Endothelial cell of umbilical vein (primary cell): ENCODE results near the gene GAR1. TPM values are rescaled to one million over a fixed set of nuclear protein-coding genes. Genes with fewer than 3 reads are reported as not detected.

Experiments used
- BruUV-seq: library from RNA; stranded (reverse); fragments of 400-500 nt; replicated peaks from 2 replicates; lab custom pipeline; 2021; lab: Mats Ljungman, UMichigan
- CTCF ChIA-PET: fragments of 300-600, 350-600 bp; sonication (Branson Sonifier 250); formaldehyde crosslinking; loops from one replicate; lab custom pipeline; 2021; ENCODE audit warnings: antibody characterized with exemption, inconsistent platforms; lab: Charles Lee
- POLR2A ChIA-PET: fragments of 300-600, 350-600 bp; sonication (Branson Sonifier 250); formaldehyde crosslinking; loops from one replicate; lab custom pipeline; 2021; ENCODE audit warnings: antibody characterized with exemption, inconsistent platforms; lab: Charles Lee
- DNase-seq: peaks from one replicate; pipeline ENCODE4 v3.0.0-alpha.2; 2011; ENCODE audit warnings: low read depth, low spot score
- FAIRE-seq: peaks from 2 replicates; lab custom pipeline; 2011; peaks lifted over from hg19 to GRCh38; lab: Jason Lieb, UNC
- H2AFZ ChIP-seq: 2 replicates; pipeline ENCODE4 v1.6.0; 2012; ENCODE audit warnings: low read depth, low read length, control low read depth, inconsistent platforms
- H3K27ac ChIP-seq: 2 replicates; pipeline ENCODE4 v1.5.1; 2011; ENCODE audit warnings: low read depth, mild to moderate bottlenecking, control low read depth, low read length, moderate library complexity; ENCODE audit not compliant: insufficient read depth
- H3K27me3 ChIP-seq, 2 experiments: 2 replicates each; pipeline versions ENCODE4 v1.6.0 to v1.6.1; 2011; ENCODE audit warnings: low read length in 2 of 2, mixed read lengths in 1 of 2; ENCODE audit not compliant: control insufficient read depth in 2 of 2, insufficient read depth in 2 of 2
- H3K36me3 ChIP-seq, 2 experiments: 2 replicates in 1 of 2; 3 replicates in 1 of 2; pipeline ENCODE4 v1.5.1; 2011; ENCODE audit warnings: low read length in 2 of 2, mild to moderate bottlenecking in 1 of 2, moderate library complexity in 1 of 2; ENCODE audit not compliant: control insufficient read depth in 2 of 2, insufficient read depth in 2 of 2; ENCODE audit errors: extremely low read depth in 1 of 2
- H3K4me1 ChIP-seq: 3 replicates; pipeline ENCODE4 v1.5.1; 2011; ENCODE audit warnings: mild to moderate bottlenecking, low read length; ENCODE audit not compliant: control insufficient read depth, insufficient read depth; ENCODE audit errors: extremely low read depth
- H3K4me2 ChIP-seq: 2 replicates; pipeline ENCODE4 v1.6.1; 2011; ENCODE audit warnings: low read length, control low read depth, mixed read lengths; ENCODE audit not compliant: insufficient read depth
- H3K4me3 ChIP-seq, 3 experiments: fragments of 200-600 bp in 1 of 3; sonication (generic), shearing (Covaris generic) in 1 of 3; replicated peaks in 1 of 3; 2 replicates each; pipeline ENCODE4 v1.5.1; 2011 to 2016; ENCODE audit warnings: control low read depth in 3 of 3, low read length in 3 of 3, mild to moderate bottlenecking in 2 of 3, inconsistent platforms in 1 of 3, low read depth in 1 of 3, moderate library complexity in 1 of 3; ENCODE audit not compliant: insufficient read depth in 1 of 3
- H3K79me2 ChIP-seq: 2 replicates; pipeline ENCODE4 v1.6.0; 2012; ENCODE audit warnings: low read length, inconsistent platforms; ENCODE audit not compliant: control insufficient read depth, insufficient read depth
- H3K9ac ChIP-seq: replicated peaks from 2 replicates; pipeline ENCODE3; 2011; ENCODE audit warnings: low read length, control low read depth; ENCODE audit not compliant: insufficient read depth; ENCODE audit errors: extremely low read depth
- H3K9me1 ChIP-seq: replicated peaks from 3 replicates; pipeline ENCODE4 v1.6.0; 2011; ENCODE audit warnings: mild to moderate bottlenecking, low read length; ENCODE audit not compliant: control insufficient read depth, insufficient read depth; ENCODE audit errors: extremely low read depth
- H3K9me3 ChIP-seq: replicated peaks from 2 replicates; pipeline ENCODE4 v1.5.1; 2012; ENCODE audit warnings: low read length, inconsistent platforms; ENCODE audit not compliant: control insufficient read depth, insufficient read depth
- H4K20me1 ChIP-seq: replicated peaks from 2 replicates; pipeline ENCODE3; 2011; ENCODE audit warnings: mild to moderate bottlenecking, low read length; ENCODE audit not compliant: control insufficient read depth, insufficient read depth; ENCODE audit errors: extremely low read depth
- CTCF ChIP-seq, 2 donors: IDR thresholded peaks; 1 replicate in 1 of 2; 2 replicates in 1 of 2; pipeline ENCODE4 v1.5.1; 2011; ENCODE audit warnings: low read length in 2 of 2, mild to moderate bottlenecking in 2 of 2, moderate library complexity in 2 of 2, control low read depth in 1 of 2, inconsistent platforms in 1 of 2, low read depth in 1 of 2; ENCODE audit not compliant: insufficient read depth in 1 of 2; ENCODE audit errors: extremely low read depth in 1 of 2
- EZH2 ChIP-seq: IDR thresholded peaks from 2 replicates; pipeline ENCODE4 v1.6.1; 2012; ENCODE audit warnings: borderline replicate concordance, low read depth, mild to moderate bottlenecking, moderate library complexity, low read length, inconsistent platforms; ENCODE audit not compliant: severe bottlenecking
- FOS ChIP-seq: IDR thresholded peaks from 2 replicates; pipeline ENCODE4 v1.6.1; 2011; ENCODE audit warnings: mild to moderate bottlenecking, low read length, moderate library complexity, borderline replicate concordance; ENCODE audit not compliant: insufficient read depth
- GATA2 ChIP-seq: IDR thresholded peaks from 2 replicates; pipeline ENCODE4 v1.7.0; 2011; ENCODE audit warnings: low read depth, mild to moderate bottlenecking, moderate library complexity, mixed read lengths, low read length; ENCODE audit not compliant: insufficient read length, insufficient read depth
- JUN ChIP-seq: IDR thresholded peaks from 2 replicates; pipeline ENCODE4 v1.6.1; 2011; ENCODE audit warnings: borderline replicate concordance, low read depth; ENCODE audit not compliant: insufficient read length, insufficient read depth
- MAX ChIP-seq: IDR thresholded peaks from 2 replicates; pipeline ENCODE4 v1.6.1; 2011; ENCODE audit not compliant: insufficient read depth, insufficient read length
- MYC ChIP-seq: IDR thresholded peaks from one replicate; pipeline ENCODE4 v1.6.1; 2011; ENCODE audit warnings: mild to moderate bottlenecking, low read depth, low read length
- POLR2A ChIP-seq: IDR thresholded peaks from 2 replicates; pipeline ENCODE4 v1.6.1; 2012; ENCODE audit warnings: low read depth, mild to moderate bottlenecking, control low read depth, low read length
- POLR2AphosphoS5 ChIP-seq: IDR thresholded peaks from 2 replicates; pipeline ENCODE4 v1.6.1; 2012; ENCODE audit warnings: low read depth, mild to moderate bottlenecking, control low read depth, low read length, moderate library complexity; ENCODE audit not compliant: insufficient read depth
- dilution Hi-C: fragments of 300-500 bp; cut with MboI; formaldehyde crosslinking; loops from one replicate; pipeline ENCODE4 v1.15.0; 2019; ENCODE audit warnings: low sequenced_read_pairs; ENCODE audit not compliant: extremely low pct_ligation_motif_present
- intact Hi-C: fragments of 100-400 bp; cut with micrococcal nuclease; formaldehyde crosslinking; loops from one replicate; pipeline ENCODE4 v1.10.0; 2022
- polyA plus RNA-seq, 4 experiments: library from polyadenylated mRNA; depleted of rRNA in 3 of 4; stranded (reverse) in 3 of 4; unstranded in 1 of 4; fragments of >200 nt; gene quantifications; 2 replicates each; pipeline versions ENCODE4 v1.2.1 to v1.2.3, GENCODE V29; 2011 to 2012; ENCODE audit warnings: missing spikeins in 1 of 4
- total RNA-seq: library from RNA; stranded (reverse); gene quantifications from 2 replicates; pipeline ENCODE4 v1.2.3, GENCODE V29; 2021

Gene GAR1
- total and polyA plus RNA-seq, 2 donors (not counting 3 experiments of a cell fraction or from before 2014, with no cell fraction given) = 12.7 to 29.1 TPM

- DNase-seq (no peak), FAIRE-seq (no peak)
- no peaks in the 10 kb centered on the region for H3K4me1 ChIP-seq
- no peak overlapping the region for H3K4me2 ChIP-seq
- H3K9me3 ChIP-seq = no peaks in the 10 kb centered on the region
- no peaks in the 10 kb centered on the region for H3K79me2 ChIP-seq
- intact Hi-C loops (no loop called here), dilution Hi-C loops (no loop called here)
- ChIA-PET POLR2A (no interaction called here), CTCF (interaction anchor here (0.6 kb wide), 1 partner anchor 9 kb away, joined by 3 read pairs; no protein-coding TSS in a partner anchor)
- H3K36me3 ChIP-seq = no peaks in the 10 kb centered on the region
- no peak overlapping the region for H2AFZ ChIP-seq
- no peak overlapping the region for H3K9ac ChIP-seq
- H3K9me1 ChIP-seq = no peaks in the 10 kb centered on the region
- TF ChIP-seq EZH2 = no peak
- no peak for TF ChIP-seq GATA2
- no peak for TF ChIP-seq FOS
- TF ChIP-seq MAX = no peak
- TF ChIP-seq JUN = no peak
- H3K27ac ChIP-seq = no peak overlapping the region
- H4K20me1 ChIP-seq = no peaks in the 10 kb centered on the region
- no TSS peak for BruUV-seq
- no peaks in the 10 kb centered on the region for H3K27me3 ChIP-seq
- no peak overlapping the region for H3K4me3 ChIP-seq
Measured at GRCh38 chr4:109864134-109864533, 48.6 kb downstream of the GAR1 start.

- no peaks in the 10 kb centered on the region for H3K9me1 ChIP-seq
- CTCF ChIA-PET = no interaction called here
- H3K79me2 ChIP-seq = no peaks in the 10 kb centered on the region
- dilution Hi-C loops (no loop called here), intact Hi-C loops (no loop called here)
- FAIRE-seq (no peak), DNase-seq (no peak)
- no peaks in the 10 kb centered on the region for H3K9me3 ChIP-seq
- H2AFZ ChIP-seq = no peak overlapping the region
- no peaks in the 10 kb centered on the region for H3K36me3 ChIP-seq
- TF ChIP-seq MYC (no peak), POLR2A (no peak), CTCF (IDR thresholded peaks at IDR 0.05; ENCODE audit: extremely low read depth in 1 of 2, insufficient read depth in 1 of 2, low read depth in 1 of 2, low read length in 2 of 2) (no peak), JUN (no peak), EZH2 (no peak), POLR2AphosphoS5 (no peak), FOS (no peak), GATA2 (no peak), MAX (no peak)
- BruUV-seq = no TSS peak
- H3K4me3 ChIP-seq = no peak overlapping the region
- no peak overlapping the region for H3K4me2 ChIP-seq
- no peak overlapping the region for H3K9ac ChIP-seq
- no peaks in the 10 kb centered on the region for H3K27me3 ChIP-seq
- no peaks in the 10 kb centered on the region for H4K20me1 ChIP-seq
- H3K4me1 ChIP-seq = no peaks in the 10 kb centered on the region
- POLR2A ChIA-PET = no interaction called here
- no peak overlapping the region for H3K27ac ChIP-seq
Measured at GRCh38 chr4:109870061-109870460, 54.5 kb downstream of the GAR1 start.
